GM23338 (cell line): ENCODE data around the gene NCKIPSD.

ENCODE experiments used
- CREB1 ChIP-seq: fragments of 250-450 bp; sonication (Bioruptor Pico); IDR thresholded peaks from 2 replicates; pipeline ENCODE4 v1.5.0; 2020; ENCODE audit warnings: low read depth, mild to moderate bottlenecking, moderate library complexity
- EZH2 ChIP-seq: fragments of 200-600 bp; sonication (generic); IDR thresholded peaks from one replicate; pipeline ENCODE4 v1.8.0; 2017; ENCODE audit warnings: antibody characterized with exemption, mild to moderate bottlenecking, low read depth; ENCODE audit not compliant: unreplicated experiment
- EZH2phosphoT487 ChIP-seq: fragments of 200-600 bp; sonication (generic); IDR thresholded peaks from one replicate; pipeline ENCODE4 v1.8.1; 2018; ENCODE audit warnings: antibody characterized with exemption; ENCODE audit not compliant: unreplicated experiment
- JUNB ChIP-seq: IDR thresholded peaks from one replicate; pipeline ENCODE4 v1.6.1; 2016; ENCODE audit warnings: antibody characterized with exemption; ENCODE audit not compliant: unreplicated experiment
- POLR2AphosphoS5 ChIP-seq: IDR thresholded peaks from 2 replicates; pipeline ENCODE4 v1.6.1; 2016; ENCODE audit warnings: antibody characterized with exemption, low read depth
- STAT1 ChIP-seq: IDR thresholded peaks from one replicate; pipeline ENCODE4 v1.6.1; 2016; ENCODE audit warnings: antibody characterized with exemption; ENCODE audit not compliant: unreplicated experiment
- ZNF114 ChIP-seq: fragments of 250-450 bp; sonication (Bioruptor Pico); IDR thresholded peaks from 2 replicates; pipeline ENCODE4 v1.5.0; 2020; ENCODE audit warnings: mild to moderate bottlenecking, moderate library complexity
- ZNF331 ChIP-seq: fragments of 250-450 bp; sonication (Bioruptor Pico); IDR thresholded peaks from 2 replicates; pipeline ENCODE4 v1.5.0; 2020; ENCODE audit warnings: low read depth, mild to moderate bottlenecking, moderate library complexity
- TF ChIP-seq, protein P1 (sequence below), 2 experiments: fragments of 200-600 bp in 1 of 2; sonication (generic) in 1 of 2; conservative IDR thresholded peaks; 2 replicates each; pipeline versions ENCODE4 v1.5.1 to v1.6.1; 2016 to 2017; ENCODE audit warnings: antibody characterized with exemption in 2 of 2, low read depth in 2 of 2, mild to moderate bottlenecking in 2 of 2, moderate library complexity in 1 of 2
- TF ChIP-seq, protein P2 (sequence below): IDR thresholded peaks from one replicate; pipeline ENCODE4 v1.6.1; 2018; ENCODE audit warnings: antibody characterized with exemption; ENCODE audit not compliant: unreplicated experiment
- TF ChIP-seq, protein P3 (sequence below): IDR thresholded peaks from 2 replicates; pipeline ENCODE4 v1.6.1; 2016; ENCODE audit warnings: antibody characterized with exemption

DNA sequence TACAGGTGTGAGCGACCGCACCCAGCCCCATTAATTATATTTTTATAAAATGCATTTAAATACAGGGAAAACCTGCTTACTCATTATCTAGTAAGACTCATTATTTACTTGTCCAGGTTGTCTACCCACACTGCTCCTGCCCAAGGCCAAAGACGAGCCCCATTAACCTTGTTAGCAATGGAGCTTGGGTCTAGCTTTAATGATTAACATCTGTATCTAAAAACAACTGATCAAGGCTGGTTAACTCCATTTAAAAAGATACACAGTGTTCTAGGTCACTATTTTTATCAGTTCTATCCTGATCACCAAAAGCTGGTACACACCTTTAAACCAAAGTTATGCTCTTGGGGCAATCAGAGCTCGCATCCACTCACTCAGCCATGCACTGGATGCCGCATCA is 10.4 kb upstream of the NCKIPSD start:
- TF ChIP-seq, protein P1, sequence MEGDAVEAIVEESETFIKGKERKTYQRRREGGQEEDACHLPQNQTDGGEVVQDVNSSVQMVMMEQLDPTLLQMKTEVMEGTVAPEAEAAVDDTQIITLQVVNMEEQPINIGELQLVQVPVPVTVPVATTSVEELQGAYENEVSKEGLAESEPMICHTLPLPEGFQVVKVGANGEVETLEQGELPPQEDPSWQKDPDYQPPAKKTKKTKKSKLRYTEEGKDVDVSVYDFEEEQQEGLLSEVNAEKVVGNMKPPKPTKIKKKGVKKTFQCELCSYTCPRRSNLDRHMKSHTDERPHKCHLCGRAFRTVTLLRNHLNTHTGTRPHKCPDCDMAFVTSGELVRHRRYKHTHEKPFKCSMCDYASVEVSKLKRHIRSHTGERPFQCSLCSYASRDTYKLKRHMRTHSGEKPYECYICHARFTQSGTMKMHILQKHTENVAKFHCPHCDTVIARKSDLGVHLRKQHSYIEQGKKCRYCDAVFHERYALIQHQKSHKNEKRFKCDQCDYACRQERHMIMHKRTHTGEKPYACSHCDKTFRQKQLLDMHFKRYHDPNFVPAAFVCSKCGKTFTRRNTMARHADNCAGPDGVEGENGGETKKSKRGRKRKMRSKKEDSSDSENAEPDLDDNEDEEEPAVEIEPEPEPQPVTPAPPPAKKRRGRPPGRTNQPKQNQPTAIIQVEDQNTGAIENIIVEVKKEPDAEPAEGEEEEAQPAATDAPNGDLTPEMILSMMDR (conservative IDR thresholded peaks at IDR 0.05; ENCODE audit: low read depth in 2 of 2), result no peak
- no peak for TF ChIP-seq POLR2AphosphoS5
- no peak for TF ChIP-seq EZH2
- TF ChIP-seq EZH2phosphoT487, result no peak
- TF ChIP-seq, protein P2, sequence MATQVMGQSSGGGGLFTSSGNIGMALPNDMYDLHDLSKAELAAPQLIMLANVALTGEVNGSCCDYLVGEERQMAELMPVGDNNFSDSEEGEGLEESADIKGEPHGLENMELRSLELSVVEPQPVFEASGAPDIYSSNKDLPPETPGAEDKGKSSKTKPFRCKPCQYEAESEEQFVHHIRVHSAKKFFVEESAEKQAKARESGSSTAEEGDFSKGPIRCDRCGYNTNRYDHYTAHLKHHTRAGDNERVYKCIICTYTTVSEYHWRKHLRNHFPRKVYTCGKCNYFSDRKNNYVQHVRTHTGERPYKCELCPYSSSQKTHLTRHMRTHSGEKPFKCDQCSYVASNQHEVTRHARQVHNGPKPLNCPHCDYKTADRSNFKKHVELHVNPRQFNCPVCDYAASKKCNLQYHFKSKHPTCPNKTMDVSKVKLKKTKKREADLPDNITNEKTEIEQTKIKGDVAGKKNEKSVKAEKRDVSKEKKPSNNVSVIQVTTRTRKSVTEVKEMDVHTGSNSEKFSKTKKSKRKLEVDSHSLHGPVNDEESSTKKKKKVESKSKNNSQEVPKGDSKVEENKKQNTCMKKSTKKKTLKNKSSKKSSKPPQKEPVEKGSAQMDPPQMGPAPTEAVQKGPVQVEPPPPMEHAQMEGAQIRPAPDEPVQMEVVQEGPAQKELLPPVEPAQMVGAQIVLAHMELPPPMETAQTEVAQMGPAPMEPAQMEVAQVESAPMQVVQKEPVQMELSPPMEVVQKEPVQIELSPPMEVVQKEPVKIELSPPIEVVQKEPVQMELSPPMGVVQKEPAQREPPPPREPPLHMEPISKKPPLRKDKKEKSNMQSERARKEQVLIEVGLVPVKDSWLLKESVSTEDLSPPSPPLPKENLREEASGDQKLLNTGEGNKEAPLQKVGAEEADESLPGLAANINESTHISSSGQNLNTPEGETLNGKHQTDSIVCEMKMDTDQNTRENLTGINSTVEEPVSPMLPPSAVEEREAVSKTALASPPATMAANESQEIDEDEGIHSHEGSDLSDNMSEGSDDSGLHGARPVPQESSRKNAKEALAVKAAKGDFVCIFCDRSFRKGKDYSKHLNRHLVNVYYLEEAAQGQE, result no peak
- TF ChIP-seq, protein P3, sequence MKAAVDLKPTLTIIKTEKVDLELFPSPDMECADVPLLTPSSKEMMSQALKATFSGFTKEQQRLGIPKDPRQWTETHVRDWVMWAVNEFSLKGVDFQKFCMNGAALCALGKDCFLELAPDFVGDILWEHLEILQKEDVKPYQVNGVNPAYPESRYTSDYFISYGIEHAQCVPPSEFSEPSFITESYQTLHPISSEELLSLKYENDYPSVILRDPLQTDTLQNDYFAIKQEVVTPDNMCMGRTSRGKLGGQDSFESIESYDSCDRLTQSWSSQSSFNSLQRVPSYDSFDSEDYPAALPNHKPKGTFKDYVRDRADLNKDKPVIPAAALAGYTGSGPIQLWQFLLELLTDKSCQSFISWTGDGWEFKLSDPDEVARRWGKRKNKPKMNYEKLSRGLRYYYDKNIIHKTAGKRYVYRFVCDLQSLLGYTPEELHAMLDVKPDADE, result no peak
- no peak for TF ChIP-seq ZNF114 (CRISPR knock-in tag)
- no peak for TF ChIP-seq JUNB
- no peak for TF ChIP-seq STAT1
- no peak for TF ChIP-seq CREB1
- TF ChIP-seq ZNF331 (CRISPR knock-in tag), result no peak
